SH-SY5Y (cell line): ENCODE measurements around the gene GARIN6.

Experiments used
- GATA2 ChIP-seq: IDR thresholded peaks from 2 replicates; pipeline ENCODE4 v1.6.1; 2011; ENCODE audit warnings: mild to moderate bottlenecking, low read depth, low read length
- GATA3 ChIP-seq: IDR thresholded peaks from 2 replicates; pipeline ENCODE4 v1.6.1; 2011; ENCODE audit warnings: low read depth, mild to moderate bottlenecking, low read length, moderate library complexity

DNA sequence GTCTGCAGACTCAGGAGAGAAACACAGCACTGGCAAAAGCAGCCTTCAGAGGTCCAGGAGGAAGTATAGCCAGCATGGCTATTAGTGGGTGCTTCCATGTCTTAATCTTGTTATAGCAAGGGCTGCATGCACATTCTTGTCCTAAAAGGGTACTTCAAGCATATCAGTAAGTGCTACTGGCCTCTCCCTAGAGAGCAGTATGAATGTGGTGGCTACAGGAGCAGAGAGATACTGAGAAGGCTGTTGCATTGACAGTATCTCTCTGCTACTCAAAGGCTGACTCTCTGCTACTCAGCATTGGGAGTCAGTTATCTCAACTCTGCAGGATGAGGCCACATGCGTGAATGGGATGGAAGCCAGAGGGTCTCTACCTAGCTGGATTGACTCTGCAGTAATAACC lies 2.0 kb downstream of the GARIN6 start:
- TF ChIP-seq GATA3 (no peak), GATA2 (no peak)
